Erythroblast (primary cell): ENCODE data around the gene PTGFRN.

Source experiments
- GATA1 ChIP-seq: IDR thresholded peaks from 2 replicates; pipeline ENCODE4 v1.6.1; 2011; ENCODE audit warnings: low read depth, mild to moderate bottlenecking, control low read depth, low read length, moderate library complexity
- POLR2A ChIP-seq: IDR thresholded peaks from 2 replicates; pipeline ENCODE4 v1.6.1; 2011; ENCODE audit warnings: mild to moderate bottlenecking, low read length

GRCh38 chr1:116869611-116870010, 40.1 kb upstream of the PTGFRN start:
- TF ChIP-seq POLR2A (no peak), GATA1 (no peak)
